ENCODE measurements around the gene PLA2G12B.
"Not testable (repeated sequence)": the region's sequence is repeated elsewhere in the genome, so short reads cannot be mapped to it uniquely, and the experiment has no call there.

The PLA2G12B gene

GRCh38 chr10:72935361-72935760, 19.2 kb downstream of the PLA2G12B start:
- DNase-seq (ENCODE audit: low read depth): no peak

- DNase-seq (ENCODE audit: low read depth): no peak
Observed at GRCh38 chr10:72932259-72933015, 22.2 kb downstream of the PLA2G12B start.

- no peak for DNase-seq (ENCODE audit: low read depth)
Observed at GRCh38 chr10:72930276-72930675, 24.3 kb downstream of the PLA2G12B start.

- DNase-seq (ENCODE audit: low read depth): no peak
Observed at GRCh38 chr10:72928798-72929197, 25.8 kb downstream of the PLA2G12B start.

GRCh38 chr10:72927485-72927884, 27.1 kb downstream of the PLA2G12B start:
- no peak for DNase-seq (ENCODE audit: low read depth)

GRCh38 chr10:72925951-72926465, 28.6 kb downstream of the PLA2G12B start:
- DNase-seq (ENCODE audit: low read depth): no peak

- DNase-seq (ENCODE audit: low read depth): no peak
Observed at GRCh38 chr10:72924351-72924750, 30.3 kb downstream of the PLA2G12B start.

- DNase-seq (ENCODE audit: low read depth): not testable (repeated sequence)
Observed at GRCh38 chr10:72921147-72921683, 33.4 kb downstream of the PLA2G12B start.

- no peak for DNase-seq (ENCODE audit: low read depth)
Observed at GRCh38 chr10:72918352-72918751, 36.3 kb downstream of the PLA2G12B start.

GRCh38 chr10:72917803-72918332, 36.7 kb downstream of the PLA2G12B start:
- DNase-seq (ENCODE audit: low read depth): not testable (repeated sequence)

- DNase-seq (ENCODE audit: low read depth): not testable (repeated sequence)
Observed at GRCh38 chr10:72917201-72917600, 37.4 kb downstream of the PLA2G12B start.

GRCh38 chr10:72913287-72913686, 41.3 kb downstream of the PLA2G12B start:
- no peak for DNase-seq (ENCODE audit: low read depth)

GRCh38 chr10:72912736-72913135, 41.9 kb downstream of the PLA2G12B start:
- no peak for DNase-seq (ENCODE audit: low read depth)

- DNase-seq (ENCODE audit: low read depth): no peak
Observed at GRCh38 chr10:72911758-72912157, 42.8 kb downstream of the PLA2G12B start.

- DNase-seq (ENCODE audit: low read depth): no peak
Observed at GRCh38 chr10:72910705-72911104, 43.9 kb downstream of the PLA2G12B start.

- no peak for DNase-seq (ENCODE audit: low read depth)
Observed at GRCh38 chr10:72906446-72906845, 48.2 kb downstream of the PLA2G12B start.

- no peak for DNase-seq (ENCODE audit: low read depth)
Observed at GRCh38 chr10:72904806-72905205, 49.8 kb downstream of the PLA2G12B start.

- DNase-seq (ENCODE audit: low read depth): not testable (repeated sequence)
Observed at GRCh38 chr10:72903941-72904446, 50.6 kb downstream of the PLA2G12B start.

- no peak for DNase-seq (ENCODE audit: low read depth)
Observed at GRCh38 chr10:72899545-72899944, 55.1 kb downstream of the PLA2G12B start.

GRCh38 chr10:72898616-72899015, 56.0 kb downstream of the PLA2G12B start:
- DNase-seq (ENCODE audit: low read depth): no peak

- DNase-seq (ENCODE audit: low read depth): no peak
Observed at GRCh38 chr10:72895236-72895850, 59.3 kb downstream of the PLA2G12B start.

GRCh38 chr10:72893136-72893798, 61.3 kb downstream of the PLA2G12B start, which contains the start of gene OIT3:
Gene OIT3, plus strand, starts transcription at chr10:72893739. Its CDS starts 60 bp downstream, at chr10:72893799.
- no peak for DNase-seq (ENCODE audit: low read depth)
